M059J (cell line): ENCODE data around the gene OSCP1. TPM values are rescaled to one million over a fixed set of nuclear protein-coding genes. Genes with fewer than 3 reads are reported as not detected.

Experiments used
- DNase-seq: peaks from one replicate; pipeline ENCODE4 v3.0.0-alpha.2; 2012; ENCODE audit warnings: low read depth
- total RNA-seq: library from RNA; depleted of rRNA; stranded (reverse); fragments of >200 nt; shearing (Covaris generic); gene quantifications from 2 replicates; pipeline ENCODE4 v1.2.3, GENCODE V29; 2014

OSCP1 gene
- total RNA-seq, 1 experiment from 2014 or later = 9.0 TPM

GRCh38 chr1:36447450-36447849, 2.8 kb downstream of the OSCP1 start:
- DNase-seq = no peak

GRCh38 chr1:36446746-36447145, 3.5 kb downstream of the OSCP1 start:
- DNase-seq = no peak

- no peak for DNase-seq
Measured at GRCh38 chr1:36446271-36446670, 4.0 kb downstream of the OSCP1 start.

- DNase-seq = no peak
Measured at GRCh38 chr1:36443297-36443696, 7.0 kb downstream of the OSCP1 start.

- DNase-seq = no peak
Measured at GRCh38 chr1:36442337-36442736, 7.9 kb downstream of the OSCP1 start.

- no peak for DNase-seq
Measured at GRCh38 chr1:36440646-36441045, 9.6 kb downstream of the OSCP1 start.

GRCh38 chr1:36440044-36440443, 10.2 kb downstream of the OSCP1 start:
- DNase-seq = no peak

GRCh38 chr1:36438715-36439114, 11.5 kb downstream of the OSCP1 start:
- no peak for DNase-seq

- peak; percentile 79 for DNase-seq
Measured at GRCh38 chr1:36436821-36437220, 13.4 kb downstream of the OSCP1 start.

GRCh38 chr1:36433102-36433501, 17.1 kb downstream of the OSCP1 start:
- no peak for DNase-seq

GRCh38 chr1:36432616-36433015, 17.6 kb downstream of the OSCP1 start:
- no peak for DNase-seq

- peak; percentile 13 for DNase-seq
Measured at GRCh38 chr1:36425791-36426190, 24.5 kb downstream of the OSCP1 start.

GRCh38 chr1:36421649-36422048, 28.6 kb downstream of the OSCP1 start:
- DNase-seq = no peak

GRCh38 chr1:36420836-36421317, 29.4 kb downstream of the OSCP1 start:
- DNase-seq = peak; percentile 82

GRCh38 chr1:36420409-36420808, 29.8 kb downstream of the OSCP1 start:
- no peak for DNase-seq

- DNase-seq = no peak
Measured at GRCh38 chr1:36419569-36419968, 30.7 kb downstream of the OSCP1 start.

- DNase-seq = no peak
Measured at GRCh38 chr1:36419140-36419539, 31.1 kb downstream of the OSCP1 start.

GRCh38 chr1:36417931-36418330, 32.3 kb downstream of the OSCP1 start:
- no peak for DNase-seq

GRCh38 chr1:36415661-36416326, 34.5 kb downstream of the OSCP1 start:
- no peak for DNase-seq

GRCh38 chr1:36414384-36414783, 35.9 kb downstream of the OSCP1 start:
- DNase-seq = no peak

GRCh38 chr1:36411674-36412648, 38.3 kb downstream of the OSCP1 start:
- DNase-seq = peak; percentile 46

- DNase-seq = peak; percentile 85
Measured at GRCh38 chr1:36408479-36408878, 41.8 kb downstream of the OSCP1 start.

- DNase-seq = no peak
Measured at GRCh38 chr1:36406440-36406839, 43.8 kb downstream of the OSCP1 start.
